Measurements from ENCODE around the gene FOSL1. TPM values are rescaled to one million over a fixed set of nuclear protein-coding genes. Genes with fewer than 3 reads are reported as not detected.

FOSL1 gene
- total and polyA plus RNA-seq, 4 experiments from 2014 or later: 0.39 to 0.81 (median 0.79) TPM; not detected in 1

GRCh38 chr11:65854852-65855837 is 45.0 kb downstream of the FOSL1 start:
- POLR2A ChIA-PET (ENCODE audit: partially characterized antibody): interaction anchor here (1.1 to 6.4 kb wide), 3 partner anchors 9 to 36 kb away, joined by 4 to 30 read pairs (median 4); partner anchors contain the start of gene SNX32
- peaks cover 50% of the 10 kb centered on the region for H3K36me3 ChIP-seq (ENCODE audit: insufficient read depth, low read length)
- peaks cover 0 to 5% of the 10 kb centered on the region in 2 donors for H3K9me3 ChIP-seq (ENCODE audit: control insufficient read depth in 1 of 2, low read length in 2 of 2)
- H3K4me3 Mint-ChIP-seq: peak overlapping the region in 7 of 8 donors; percentile 63 to 96 (median 86)
- H3K4me1 Mint-ChIP-seq: peaks cover 32 to 66% (median 48%) of the 10 kb centered on the region in 4 donors
- CTCF ChIA-PET (ENCODE audit: partially characterized antibody): interaction anchor here (11.0 kb wide), 1 partner anchor 32 kb away, joined by 281 read pairs; the partner anchor contains the start of genes CCDC85B and FIBP
- peaks cover 51 to 63% of the 10 kb centered on the region in 2 donors for H3K36me3 Mint-ChIP-seq
- peaks cover 0 to 6% (median 0%) of the 10 kb centered on the region in 8 donors for H3K9me3 Mint-ChIP-seq
- intact Hi-C loops (cut with micrococcal nuclease): loop anchor here (5.0 to 10.0 kb wide), 2 partner anchors 193 to 720 kb away; partner anchors contain the start of genes RELA and SYVN1
- H3K27ac ChIP-seq (ENCODE audit: low read depth, low read length): peak overlapping the region; percentile 60
- H3K27ac Mint-ChIP-seq: peak overlapping the region in 4 of 7 donors; percentile 69 to 93 (median 70)
- peaks cover 45% of the 10 kb centered on the region for H3K4me1 ChIP-seq (ENCODE audit: insufficient read depth, low read length)
- no peaks in the 10 kb centered on the region for H3K27me3 ChIP-seq (ENCODE audit: insufficient read depth, low read length)
- peak overlapping the region in 1 of 2 donors; percentile 90 for H3K4me3 ChIP-seq (ENCODE audit: low read length in 2 of 2)
- DNase-seq: no peak
- H3K27me3 Mint-ChIP-seq: no peaks in the 10 kb centered on the region

- intact Hi-C loops (cut with micrococcal nuclease): loop anchor here (10.0 kb wide), 1 partner anchor 719 kb away; the partner anchor contains the start of gene SYVN1
- H3K36me3 ChIP-seq (ENCODE audit: insufficient read depth, low read length): peaks cover 50% of the 10 kb centered on the region
- no peak for DNase-seq
- Mint-ChIP-seq H3K27ac (peak overlapping the region in 4 of 7 donors; percentile 41 to 79 (median 62)), H3K9me3 (peaks cover 0 to 6% (median 0%) of the 10 kb centered on the region in 8 donors), H3K4me1 (peaks cover 29 to 56% (median 43%) of the 10 kb centered on the region in 4 donors), H3K27me3 (no peaks in the 10 kb centered on the region), H3K4me3 (peak overlapping the region in 5 of 8 donors; percentile 35 to 77 (median 65)), H3K36me3 (peaks cover 51 to 59% of the 10 kb centered on the region in 2 donors)
- POLR2A ChIA-PET (ENCODE audit: partially characterized antibody): interaction anchor here (1.0 to 6.4 kb wide), 2 partner anchors 21 to 34 kb away, joined by 3 to 30 read pairs; partner anchors contain the start of genes FIBP and SNX32
- peaks cover 38% of the 10 kb centered on the region for H3K4me1 ChIP-seq (ENCODE audit: insufficient read depth, low read length)
- H3K9me3 ChIP-seq (ENCODE audit: control insufficient read depth in 1 of 2, low read length in 2 of 2): peaks cover 0 to 5% of the 10 kb centered on the region in 2 donors
- no peak overlapping the region for H3K4me3 ChIP-seq (ENCODE audit: low read length in 2 of 2)
- no peaks in the 10 kb centered on the region for H3K27me3 ChIP-seq (ENCODE audit: insufficient read depth, low read length)
- H3K27ac ChIP-seq (ENCODE audit: low read depth, low read length): peak overlapping the region; percentile 16
- CTCF ChIA-PET (ENCODE audit: partially characterized antibody): interaction anchor here (11.0 kb wide), 1 partner anchor 33 kb away, joined by 281 read pairs; the partner anchor contains the start of genes CCDC85B and FIBP
These were observed 46.0 kb downstream of the FOSL1 start for GRCh38 chr11:65854161-65854592.

- Histone ChIP-seq H3K4me3 (ENCODE audit: low read length in 2 of 2) (no peak overlapping the region), H3K9me3 (ENCODE audit: control insufficient read depth in 1 of 2, low read length in 2 of 2) (peaks cover 0 to 5% of the 10 kb centered on the region in 2 donors), H3K36me3 (ENCODE audit: insufficient read depth, low read length) (peaks cover 50% of the 10 kb centered on the region), H3K4me1 (ENCODE audit: insufficient read depth, low read length) (peaks cover 31% of the 10 kb centered on the region), H3K27me3 (ENCODE audit: insufficient read depth, low read length) (no peaks in the 10 kb centered on the region), H3K27ac (ENCODE audit: low read depth, low read length) (no peak overlapping the region)
- peak overlapping the region in 4 of 7 donors; percentile 41 to 79 (median 67) for H3K27ac Mint-ChIP-seq
- intact Hi-C loops (cut with micrococcal nuclease): loop anchor here (10.0 kb wide), 1 partner anchor 719 kb away; the partner anchor contains the start of gene SYVN1
- H3K27me3 Mint-ChIP-seq: no peaks in the 10 kb centered on the region
- peaks cover 24 to 48% (median 38%) of the 10 kb centered on the region in 4 donors for H3K4me1 Mint-ChIP-seq
- ChIA-PET CTCF (ENCODE audit: partially characterized antibody) (interaction anchor here (1.2 kb wide), 1 partner anchor 33 kb away, joined by 7 read pairs; no protein-coding TSS in a partner anchor), POLR2A (ENCODE audit: partially characterized antibody) (interaction anchor here (1.0 to 6.4 kb wide), 7 partner anchors 16 to 133 kb away, joined by 3 to 30 read pairs (median 6); partner anchors contain the start of genes CCDC85B, FIBP, RNASEH2C and SNX32)
- H3K9me3 Mint-ChIP-seq: peaks cover 0 to 6% (median 0%) of the 10 kb centered on the region in 8 donors
- no peak for DNase-seq
- H3K4me3 Mint-ChIP-seq: no peak overlapping the region
- H3K36me3 Mint-ChIP-seq: peaks cover 51 to 56% of the 10 kb centered on the region in 2 donors
These were observed 46.8 kb downstream of the FOSL1 start for GRCh38 chr11:65853246-65853979.

GRCh38 chr11:65852508-65853245 is 47.5 kb downstream of the FOSL1 start:
- POLR2A ChIA-PET (ENCODE audit: partially characterized antibody): interaction anchor here (0.7 to 6.4 kb wide), 10 partner anchors 8 to 150 kb away, joined by 3 to 32 read pairs (median 6); partner anchors contain the start of genes BANF1, CCDC85B, FIBP and MUS81
- H3K27me3 ChIP-seq (ENCODE audit: insufficient read depth, low read length): no peaks in the 10 kb centered on the region
- H3K27ac ChIP-seq (ENCODE audit: low read depth, low read length): no peak overlapping the region
- Mint-ChIP-seq H3K9me3 (peaks cover 0 to 6% (median 0%) of the 10 kb centered on the region in 8 donors), H3K27me3 (no peaks in the 10 kb centered on the region), H3K27ac (peak overlapping the region in 1 of 7 donors; percentile 79), H3K4me1 (peaks cover 22 to 45% (median 34%) of the 10 kb centered on the region in 4 donors), H3K4me3 (no peak overlapping the region), H3K36me3 (peaks cover 51% of the 10 kb centered on the region in 2 donors)
- CTCF ChIA-PET (ENCODE audit: partially characterized antibody): interaction anchor here (1.0 to 2.1 kb wide), 6 partner anchors 7 to 141 kb away, joined by 3 to 7 read pairs (median 6); partner anchors contain the start of genes FIBP, KAT5 and MUS81
- DNase-seq: no peak
- H3K4me1 ChIP-seq (ENCODE audit: insufficient read depth, low read length): peaks cover 30% of the 10 kb centered on the region
- no peak overlapping the region for H3K4me3 ChIP-seq (ENCODE audit: low read length in 2 of 2)
- intact Hi-C loops (cut with micrococcal nuclease): loop anchor here (10.0 kb wide), 1 partner anchor 718 kb away; the partner anchor contains the start of gene SYVN1
- H3K36me3 ChIP-seq (ENCODE audit: insufficient read depth, low read length): peaks cover 50% of the 10 kb centered on the region
- H3K9me3 ChIP-seq (ENCODE audit: control insufficient read depth in 1 of 2, low read length in 2 of 2): peaks cover 0 to 5% of the 10 kb centered on the region in 2 donors

GRCh38 chr11:65851811-65852507 is 48.2 kb downstream of the FOSL1 start:
- H3K36me3 ChIP-seq (ENCODE audit: insufficient read depth, low read length): peaks cover 50% of the 10 kb centered on the region
- H3K4me3 ChIP-seq (ENCODE audit: low read length in 2 of 2): no peak overlapping the region
- ChIA-PET POLR2A (ENCODE audit: partially characterized antibody) (interaction anchor here (0.7 to 6.4 kb wide), 14 partner anchors 9 to 199 kb away, joined by 3 to 32 read pairs (median 4); partner anchors contain the start of genes BANF1, CCDC85B, FIBP and MUS81), CTCF (ENCODE audit: partially characterized antibody) (interaction anchor here (1.0 to 2.1 kb wide), 5 partner anchors 8 to 140 kb away, joined by 3 to 6 read pairs (median 5); partner anchors contain the start of genes FIBP, KAT5 and MUS81)
- H3K9me3 Mint-ChIP-seq: peaks cover 0 to 6% (median 0%) of the 10 kb centered on the region in 8 donors
- no peak overlapping the region for H3K27ac ChIP-seq (ENCODE audit: low read depth, low read length)
- peaks cover 51% of the 10 kb centered on the region in 2 donors for H3K36me3 Mint-ChIP-seq
- peaks cover 22 to 45% (median 34%) of the 10 kb centered on the region in 4 donors for H3K4me1 Mint-ChIP-seq
- H3K4me3 Mint-ChIP-seq: peak overlapping the region in 2 of 8 donors; percentile 1 to 50
- no peak for DNase-seq
- intact Hi-C loops (cut with micrococcal nuclease): loop anchor here (10.0 kb wide), 1 partner anchor 717 kb away; the partner anchor contains the start of gene SYVN1
- H3K27me3 ChIP-seq (ENCODE audit: insufficient read depth, low read length): no peaks in the 10 kb centered on the region
- H3K4me1 ChIP-seq (ENCODE audit: insufficient read depth, low read length): peaks cover 30% of the 10 kb centered on the region
- no peaks in the 10 kb centered on the region for H3K27me3 Mint-ChIP-seq
- H3K27ac Mint-ChIP-seq: peak overlapping the region in 2 of 7 donors; percentile 36 to 74
- H3K9me3 ChIP-seq (ENCODE audit: control insufficient read depth in 1 of 2, low read length in 2 of 2): peaks cover 0 to 5% of the 10 kb centered on the region in 2 donors

All from CD4-positive, alpha-beta memory T cell (primary cell).